SK-N-DZ (cell line): Measurements from ENCODE around the gene CTNNA2.
A peak's percentile ranks its signal among the peaks of the same experiment; 100 is the strongest.
"Not testable (repeated sequence)": the region's sequence is repeated elsewhere in the genome, so short reads cannot be mapped to it uniquely, and the experiment has no call there.

Experiments
- DNase-seq: peaks from one replicate; pipeline ENCODE4 v3.0.0-alpha.2; 2015; ENCODE audit warnings: low spot score

CTNNA2 gene

DNA sequence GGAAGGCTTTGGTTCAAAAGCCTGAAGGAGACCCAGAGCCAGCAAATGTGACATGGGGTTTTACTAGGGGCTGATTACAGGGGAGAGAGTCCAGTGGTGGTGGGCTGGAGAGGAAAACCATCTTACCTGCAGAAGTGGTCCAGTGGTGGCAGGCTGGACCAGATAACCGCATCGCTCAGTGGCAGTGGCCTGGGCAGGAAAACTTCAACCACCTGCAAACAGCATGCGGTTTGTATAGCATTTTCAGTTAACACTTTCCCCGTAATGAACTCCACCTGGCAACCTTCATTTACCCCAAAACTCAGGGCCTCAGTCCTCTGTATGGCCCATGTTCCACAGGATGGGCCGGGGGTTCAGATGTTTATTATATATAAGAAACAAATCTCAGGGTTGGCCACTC is 677.3 kb downstream of the CTNNA2 start:
- no peak for DNase-seq

GRCh38 chr2:80193566-80193965 is 680.7 kb downstream of the CTNNA2 start:
- DNase-seq: no peak

GRCh38 chr2:80195034-80195433 is 682.2 kb downstream of the CTNNA2 start:
- DNase-seq: no peak

GRCh38 chr2:80198042-80198441 is 685.2 kb downstream of the CTNNA2 start:
- DNase-seq: no peak

DNA sequence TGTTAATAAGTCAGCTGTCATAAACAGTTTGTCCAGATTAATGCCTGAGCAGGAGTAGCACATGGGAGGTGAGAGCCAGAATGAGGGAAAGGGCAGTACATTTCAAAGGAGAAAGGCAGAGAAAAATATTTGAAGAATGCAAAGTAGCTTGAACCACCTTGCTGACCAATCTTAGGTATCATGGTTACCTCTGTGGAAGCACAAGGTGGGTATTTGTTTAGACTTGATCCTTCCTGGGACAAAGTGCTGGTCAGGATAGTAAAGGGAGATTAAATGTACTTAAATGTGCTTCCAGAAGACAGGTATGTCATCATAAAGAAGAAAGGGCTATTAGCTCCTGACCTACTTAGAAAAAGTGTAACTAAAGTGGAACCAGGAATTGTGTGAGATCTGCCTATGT is 686.7 kb downstream of the CTNNA2 start:
- no peak for DNase-seq

GRCh38 chr2:80203929-80204328 is 691.1 kb downstream of the CTNNA2 start:
- not testable (repeated sequence) for DNase-seq

DNA sequence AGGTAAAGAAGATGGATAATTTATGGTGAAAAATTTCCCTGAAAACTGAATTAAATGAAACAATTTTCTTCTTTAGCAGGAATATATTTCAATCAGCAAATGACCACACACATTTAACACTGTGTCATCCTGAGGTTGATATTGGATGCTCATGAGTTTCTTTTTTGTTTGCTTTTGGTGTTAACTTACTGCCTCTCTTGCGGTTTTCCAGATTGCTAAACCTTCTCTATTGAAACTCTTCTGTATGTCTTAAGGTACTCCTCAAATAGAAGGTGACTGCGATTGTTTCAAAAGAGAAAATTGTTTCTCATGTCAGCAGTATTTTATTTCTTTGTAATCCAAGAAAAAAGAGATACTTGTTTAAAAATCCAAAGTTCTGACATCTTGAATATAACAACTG is 692.6 kb downstream of the CTNNA2 start:
- no peak for DNase-seq

- DNase-seq: no peak
These were observed 696.6 kb downstream of the CTNNA2 start for GRCh38 chr2:80209458-80209857.

DNA sequence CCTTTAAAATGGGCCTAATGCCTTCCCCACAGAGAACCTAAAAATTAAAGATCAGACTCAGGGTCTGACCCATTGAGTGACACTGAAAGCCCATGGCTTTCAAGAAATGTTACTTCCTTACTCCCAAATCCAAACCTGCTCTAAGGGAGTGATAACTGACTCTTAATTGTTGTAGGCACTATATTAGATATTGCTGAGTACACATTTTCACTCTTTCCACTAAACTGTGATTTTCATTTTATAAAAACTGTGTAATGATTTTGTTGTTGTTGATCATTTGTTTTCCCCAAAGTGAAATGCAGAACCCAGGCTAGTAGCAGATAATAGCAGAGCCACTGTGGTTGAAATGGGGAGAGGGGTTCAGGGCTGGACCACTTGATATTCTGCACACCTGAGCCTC is 704.6 kb downstream of the CTNNA2 start:
- DNase-seq: no peak

GRCh38 chr2:80222644-80223043 is 709.8 kb downstream of the CTNNA2 start:
- no peak for DNase-seq

- DNase-seq: no peak
These were observed 718.6 kb downstream of the CTNNA2 start for GRCh38 chr2:80231421-80231820.

- peak; percentile 98 for DNase-seq
These were observed 720.5 kb downstream of the CTNNA2 start for GRCh38 chr2:80233333-80233732.

DNA sequence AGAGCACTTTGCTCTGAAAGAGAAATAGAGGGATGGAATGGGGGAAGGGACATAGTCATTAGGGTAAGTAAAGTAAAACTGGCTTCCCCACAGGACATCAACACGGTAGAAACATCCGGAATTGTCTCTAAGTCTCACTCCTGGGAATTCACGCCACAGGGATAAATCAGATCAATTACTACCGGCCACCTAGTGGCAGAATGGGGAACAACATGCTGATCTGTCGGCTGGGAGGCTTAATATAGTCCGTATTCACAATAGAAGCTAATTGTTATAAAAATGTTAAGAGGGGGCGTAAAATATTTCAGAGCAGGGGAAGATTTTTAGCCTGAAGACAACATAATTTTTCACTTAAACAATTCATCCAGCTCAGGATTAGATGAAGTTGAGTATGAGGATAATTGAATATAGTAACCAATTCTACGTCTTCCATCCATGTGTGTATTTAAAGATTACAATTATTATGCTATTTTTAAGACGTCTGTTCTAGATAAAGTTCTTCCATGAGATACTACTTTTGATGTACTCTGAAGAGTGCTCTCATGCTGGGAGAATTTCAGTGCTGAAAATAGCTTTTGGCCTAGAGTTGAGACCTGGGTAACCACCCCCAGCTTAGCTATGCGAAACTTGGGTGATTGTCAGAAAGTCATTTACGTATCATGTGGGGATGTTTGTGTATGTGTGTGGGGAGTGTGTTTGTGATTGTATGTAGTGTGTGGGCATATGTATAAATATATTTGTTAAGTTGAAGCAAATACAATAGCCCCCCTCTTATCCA is 726.0 kb downstream of the CTNNA2 start:
- peak; percentile 27 for DNase-seq

- no peak for DNase-seq
These were observed 729.6 kb downstream of the CTNNA2 start for GRCh38 chr2:80242355-80242910.

GRCh38 chr2:80244905-80245584 is 732.2 kb downstream of the CTNNA2 start:
- no peak for DNase-seq

DNA sequence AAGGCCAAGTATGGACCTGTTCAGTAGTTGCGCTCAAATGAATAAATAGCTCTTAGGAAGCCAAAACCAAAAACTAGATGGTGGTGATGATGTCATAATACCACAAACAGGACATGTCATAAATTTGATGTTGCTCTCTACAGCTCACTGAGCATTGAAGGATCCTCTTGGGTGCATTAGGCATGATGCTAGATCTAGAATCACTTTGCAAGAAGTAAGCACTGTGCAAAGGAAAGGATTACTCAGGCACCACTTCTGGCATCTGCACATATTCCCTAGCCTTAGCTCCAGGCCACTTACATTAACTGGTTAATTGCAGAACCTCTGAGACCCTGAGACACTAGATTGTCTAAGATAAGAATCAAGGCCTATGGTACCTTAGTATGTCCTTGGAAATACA is 733.7 kb downstream of the CTNNA2 start:
- DNase-seq: peak; percentile 67

- DNase-seq: peak; percentile 16
These were observed 734.5 kb downstream of the CTNNA2 start for GRCh38 chr2:80247339-80247738.

DNA sequence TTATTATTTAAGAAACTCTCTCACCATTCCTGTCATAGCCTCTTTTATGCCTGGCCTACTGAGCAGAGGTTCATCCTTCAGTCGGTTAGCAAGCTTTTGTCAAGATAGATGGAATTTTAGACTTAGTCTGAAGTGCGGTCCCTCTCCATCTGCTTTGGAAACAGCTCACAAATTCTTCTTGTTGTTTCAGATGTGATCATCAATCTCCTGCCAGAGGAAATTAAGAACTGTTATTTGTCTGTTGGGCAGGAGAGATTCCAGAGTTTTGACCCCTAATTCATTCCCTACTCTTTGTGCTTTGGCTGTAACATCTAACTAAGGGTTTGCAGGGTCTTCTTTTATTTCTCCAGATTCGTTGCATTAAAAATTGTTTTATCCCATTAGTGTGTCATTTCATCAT is 735.3 kb downstream of the CTNNA2 start:
- no peak for DNase-seq

DNA sequence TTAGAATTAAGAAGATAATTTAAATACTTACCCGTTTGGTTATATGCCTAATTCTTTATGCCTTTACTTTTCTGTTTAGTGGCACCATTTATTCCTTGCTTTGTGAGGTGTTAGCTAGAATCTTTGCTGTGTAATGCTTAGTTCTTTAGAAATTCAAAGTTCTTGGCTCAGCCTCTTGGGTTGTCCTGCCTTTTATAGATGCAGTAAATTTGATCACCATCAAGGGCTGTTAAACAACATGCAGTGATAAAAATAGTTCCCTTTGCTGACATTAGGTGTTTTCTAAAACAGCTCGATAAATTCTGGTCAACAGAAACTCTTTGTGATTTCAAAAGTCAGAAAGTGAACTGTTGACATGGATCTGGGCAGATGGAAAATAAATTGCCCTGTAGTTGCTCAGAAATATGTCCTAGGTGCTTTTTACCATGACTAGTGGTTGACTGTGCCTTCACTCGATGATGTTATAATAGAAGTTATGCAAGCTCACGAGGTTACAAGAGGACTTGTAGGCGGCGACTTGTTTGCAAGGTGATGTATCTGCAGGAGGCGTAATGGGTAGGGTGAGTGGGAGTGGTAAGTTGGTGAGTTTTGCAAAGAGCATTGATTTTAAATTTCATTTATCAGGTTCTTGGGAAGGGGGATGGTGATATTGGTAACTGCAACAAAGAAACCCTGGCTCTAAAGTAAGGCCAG is 739.6 kb downstream of the CTNNA2 start:
- no peak for DNase-seq

DNA sequence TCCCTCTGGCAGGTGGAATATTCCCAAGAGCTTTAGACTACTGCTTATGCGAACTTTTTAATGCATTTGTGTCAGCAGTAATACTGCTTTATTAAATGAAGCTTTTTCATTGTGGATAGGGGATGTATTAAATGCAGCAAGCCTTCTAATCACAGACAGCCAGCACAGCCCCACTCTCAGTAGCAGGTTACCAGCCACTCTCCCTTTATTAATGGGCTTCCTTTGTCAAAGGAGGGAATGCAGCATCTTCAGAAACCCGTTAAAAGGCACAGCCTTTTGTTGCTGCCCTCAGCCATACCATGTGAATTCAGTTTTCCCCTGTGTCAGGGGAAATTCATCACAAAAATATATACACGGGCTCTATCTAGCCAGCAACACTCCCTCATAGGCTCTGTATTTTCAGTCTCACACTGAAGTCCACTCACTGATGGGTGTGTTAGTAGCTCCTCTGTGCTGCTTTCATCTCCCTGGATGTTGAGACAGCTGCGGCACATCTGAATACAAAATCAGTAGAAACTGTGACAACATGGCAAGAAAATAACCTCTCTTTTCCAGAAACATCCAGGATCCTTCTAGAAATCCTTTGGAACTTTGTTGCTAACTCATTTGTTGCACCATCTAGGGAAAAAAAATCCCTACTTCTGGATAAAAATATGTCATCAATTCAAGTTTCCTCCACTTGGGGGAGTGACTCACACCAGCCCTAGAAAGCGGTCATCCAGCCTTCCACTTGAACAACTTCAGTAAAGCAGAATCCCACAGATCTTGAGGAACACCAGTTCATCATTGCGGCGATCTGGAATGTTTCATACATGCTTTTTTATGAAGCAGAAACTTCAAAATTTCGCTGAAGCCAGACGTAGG is 743.3 kb downstream of the CTNNA2 start:
- peak; percentile 44 for DNase-seq

GRCh38 chr2:80256782-80257167 is 743.9 kb downstream of the CTNNA2 start:
- no peak for DNase-seq
